Astrocyte of the spinal cord (primary cell): ENCODE data around the gene SRP9.

Experiments
- DNase-seq: peaks from one replicate; pipeline ENCODE4 v3.0.0; 2011; ENCODE audit warnings: low read depth, low spot score
- H3K4me3 ChIP-seq: 2 replicates; pipeline ENCODE4 v1.5.1; 2011; ENCODE audit warnings: low read depth, mild to moderate bottlenecking, low read length, moderate library complexity
- in situ Hi-C: cut with HindIII; loops from 2 replicates; pipeline ENCODE4 v1.10.0; 2017; ENCODE audit warnings: low sequenced_read_pairs
- TF ChIP-seq, protein P1 (sequence below): IDR thresholded peaks from 2 replicates; pipeline ENCODE4 v1.5.1; 2012; ENCODE audit warnings: low read depth, mild to moderate bottlenecking, low read length, inconsistent platforms

Gene SRP9, protein sequence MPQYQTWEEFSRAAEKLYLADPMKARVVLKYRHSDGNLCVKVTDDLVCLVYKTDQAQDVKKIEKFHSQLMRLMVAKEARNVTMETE

DNA sequence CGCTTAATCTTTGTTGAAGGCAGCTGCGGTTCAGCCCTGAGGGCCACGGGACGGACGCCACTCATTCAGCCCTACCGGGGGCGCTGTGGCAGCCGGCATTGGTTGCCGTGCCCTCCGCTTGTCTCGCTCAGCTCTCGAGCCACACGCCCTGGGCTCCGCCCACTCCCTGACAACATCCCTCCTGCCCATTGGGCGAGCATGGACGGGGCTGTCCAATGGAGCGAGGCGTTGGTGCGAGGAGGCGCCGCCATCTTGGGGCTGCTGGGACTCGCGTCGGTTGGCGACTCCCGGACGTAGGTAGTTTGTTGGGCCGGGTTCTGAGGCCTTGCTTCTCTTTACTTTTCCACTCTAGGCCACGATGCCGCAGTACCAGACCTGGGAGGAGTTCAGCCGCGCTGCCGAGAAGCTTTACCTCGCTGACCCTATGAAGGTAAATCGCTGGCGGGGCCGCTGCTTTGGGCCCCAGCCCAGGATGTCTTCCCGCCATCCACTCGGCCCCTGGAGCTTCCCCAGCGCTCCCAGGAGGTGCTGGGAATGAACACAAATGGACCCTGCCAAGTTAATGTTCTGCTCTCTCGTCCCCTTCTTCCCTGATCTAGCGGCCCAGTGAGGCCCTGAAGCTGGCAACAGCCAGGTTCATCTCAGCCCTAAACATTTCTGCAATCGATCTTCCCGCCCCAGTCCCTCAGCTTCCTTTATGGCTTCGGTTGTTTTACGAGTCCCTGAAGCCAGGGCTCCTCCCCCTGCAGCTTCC lies at the start of gene SRP9:
Gene SRP9 (plus strand): TSS at position 244 of the 754 bp plus-strand sequence. CDS start 115 bp downstream, at position 359.
- TF ChIP-seq, protein P1, sequence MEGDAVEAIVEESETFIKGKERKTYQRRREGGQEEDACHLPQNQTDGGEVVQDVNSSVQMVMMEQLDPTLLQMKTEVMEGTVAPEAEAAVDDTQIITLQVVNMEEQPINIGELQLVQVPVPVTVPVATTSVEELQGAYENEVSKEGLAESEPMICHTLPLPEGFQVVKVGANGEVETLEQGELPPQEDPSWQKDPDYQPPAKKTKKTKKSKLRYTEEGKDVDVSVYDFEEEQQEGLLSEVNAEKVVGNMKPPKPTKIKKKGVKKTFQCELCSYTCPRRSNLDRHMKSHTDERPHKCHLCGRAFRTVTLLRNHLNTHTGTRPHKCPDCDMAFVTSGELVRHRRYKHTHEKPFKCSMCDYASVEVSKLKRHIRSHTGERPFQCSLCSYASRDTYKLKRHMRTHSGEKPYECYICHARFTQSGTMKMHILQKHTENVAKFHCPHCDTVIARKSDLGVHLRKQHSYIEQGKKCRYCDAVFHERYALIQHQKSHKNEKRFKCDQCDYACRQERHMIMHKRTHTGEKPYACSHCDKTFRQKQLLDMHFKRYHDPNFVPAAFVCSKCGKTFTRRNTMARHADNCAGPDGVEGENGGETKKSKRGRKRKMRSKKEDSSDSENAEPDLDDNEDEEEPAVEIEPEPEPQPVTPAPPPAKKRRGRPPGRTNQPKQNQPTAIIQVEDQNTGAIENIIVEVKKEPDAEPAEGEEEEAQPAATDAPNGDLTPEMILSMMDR, result peak; percentile 89
- in situ Hi-C loops, result no loop called here
- DNase-seq, result peak; percentile 98
- H3K4me3 ChIP-seq, result peak within 1 kb of the TSS; percentile 68

DNA sequence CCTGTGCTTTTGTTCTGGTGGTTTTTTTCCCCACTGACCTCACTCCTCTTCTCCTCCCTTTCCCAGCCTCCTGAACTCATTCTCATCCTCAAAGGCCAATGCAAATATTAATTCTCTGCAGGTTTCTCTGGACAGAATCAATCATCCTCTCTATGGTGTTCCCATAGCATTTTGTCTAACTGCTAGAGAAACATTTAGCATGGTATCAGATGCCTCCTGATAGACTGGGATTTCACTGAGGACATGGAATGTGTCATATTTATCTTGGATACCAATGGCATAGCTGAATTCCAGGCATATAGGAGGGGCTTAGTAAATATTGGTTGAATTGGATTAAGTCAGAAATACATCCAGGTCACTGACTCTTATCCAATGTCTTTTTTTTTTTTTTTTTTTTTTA lies 46.1 kb upstream of the SRP9 start:
- TF ChIP-seq, protein P1, result no peak
- DNase-seq, result no peak
- in situ Hi-C loops, result no loop called here
- H3K4me3 ChIP-seq, result no peak overlapping the region

DNA sequence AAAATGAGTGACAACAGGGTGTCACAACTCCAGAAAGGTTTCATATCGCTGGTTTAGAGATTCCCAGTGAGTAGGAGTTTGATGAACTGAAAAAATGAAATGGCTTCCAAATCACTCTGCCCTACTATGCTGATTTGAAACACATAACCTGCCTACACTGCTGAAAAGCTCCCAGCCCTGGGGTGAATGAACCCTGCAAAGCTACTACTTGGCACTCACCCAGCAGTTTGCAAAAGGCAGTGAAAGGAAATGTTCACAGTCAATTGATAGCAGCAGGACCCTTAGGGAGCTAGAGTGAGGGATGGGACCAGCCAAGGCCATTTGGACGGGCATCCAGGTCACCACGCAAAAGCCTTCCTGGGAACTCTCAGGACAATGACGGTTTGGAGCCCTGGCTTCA lies 44.4 kb upstream of the SRP9 start:
- DNase-seq, result no peak
- TF ChIP-seq, protein P1, result no peak
- in situ Hi-C loops, result no loop called here
- no peak overlapping the region for H3K4me3 ChIP-seq

DNA sequence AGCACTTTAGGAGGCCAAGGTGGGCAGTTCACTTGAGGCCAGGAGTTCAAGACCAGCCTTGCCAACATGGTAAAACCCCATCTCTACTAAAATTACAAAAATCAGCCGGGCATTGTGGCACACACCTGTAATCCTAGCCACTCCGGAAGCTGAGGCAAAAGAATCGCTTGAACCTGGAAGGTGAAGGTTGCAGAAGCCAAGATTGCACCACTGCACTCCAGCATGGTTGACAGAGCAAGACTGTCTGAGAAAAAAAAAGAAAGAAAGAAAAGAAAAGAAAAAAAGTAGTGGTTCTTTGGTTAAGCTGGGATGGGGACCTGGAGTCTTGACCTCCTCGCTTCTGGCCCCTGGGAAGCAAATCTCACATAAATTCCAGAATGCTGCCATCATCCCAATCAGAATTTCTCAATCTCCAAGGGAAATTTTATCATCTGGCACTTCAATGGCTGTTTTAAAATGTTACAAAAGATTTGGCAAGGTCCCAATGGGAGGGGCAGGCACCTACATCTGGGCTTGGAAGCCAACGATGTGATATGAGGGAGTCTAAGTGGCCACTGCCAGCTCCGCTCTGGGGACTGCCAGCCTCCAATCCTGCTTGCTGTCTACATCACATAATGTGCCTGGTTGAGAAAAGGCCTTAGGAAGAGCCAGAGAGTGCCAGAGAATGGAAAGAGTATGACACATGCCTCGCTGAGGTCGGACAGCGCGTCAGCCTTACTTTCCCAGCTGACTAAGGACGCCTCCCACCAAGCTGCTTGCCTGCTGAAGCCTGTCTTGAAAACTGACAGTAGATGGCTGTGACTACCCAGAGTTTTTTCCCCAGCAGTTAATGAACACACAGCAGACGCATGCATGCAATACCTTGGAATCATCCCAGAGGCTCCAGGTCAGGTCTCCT lies 42.1 kb upstream of the SRP9 start:
- H3K4me3 ChIP-seq, result no peak overlapping the region

DNA sequence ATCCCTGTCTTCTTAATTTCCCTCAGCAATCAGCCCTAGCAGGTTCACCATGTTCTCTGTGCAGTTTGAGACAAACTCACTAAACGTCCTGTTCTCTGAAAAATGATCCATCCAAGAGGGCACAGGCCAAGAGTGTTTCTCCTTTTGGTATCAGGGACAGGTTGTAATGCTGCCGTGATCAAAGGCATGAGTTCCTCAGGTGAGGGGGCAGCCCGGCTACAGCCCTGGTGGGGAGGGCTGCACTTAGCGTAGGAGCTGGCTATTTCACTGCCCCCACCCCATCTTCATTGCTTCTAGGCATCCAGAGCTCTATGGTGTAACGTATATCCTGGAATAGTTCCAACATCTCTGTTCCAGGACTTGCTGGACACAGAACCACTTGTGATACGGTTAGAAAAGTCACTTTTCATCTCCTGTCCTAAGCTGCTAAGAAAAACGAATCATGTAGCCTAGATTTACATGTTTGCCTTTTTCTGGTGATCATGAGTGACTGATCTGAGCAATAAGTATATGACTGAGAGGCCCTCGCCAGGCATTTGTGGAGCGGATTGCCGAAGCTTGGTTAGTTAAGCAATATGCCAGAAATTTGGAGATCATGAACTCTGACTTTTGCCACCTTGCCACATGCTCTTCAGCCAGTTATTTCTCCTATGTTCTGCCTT lies 41.1 kb upstream of the SRP9 start:
- TF ChIP-seq, protein P1, result no peak
- DNase-seq, result no peak
- no peak overlapping the region for H3K4me3 ChIP-seq
- in situ Hi-C loops, result no loop called here

More for the DNA sequence above, 42.1 kb upstream of the SRP9 start:
- peak; percentile 97 for DNase-seq
- in situ Hi-C loops, result no loop called here
- TF ChIP-seq, protein P1, result peak; percentile 14

DNA sequence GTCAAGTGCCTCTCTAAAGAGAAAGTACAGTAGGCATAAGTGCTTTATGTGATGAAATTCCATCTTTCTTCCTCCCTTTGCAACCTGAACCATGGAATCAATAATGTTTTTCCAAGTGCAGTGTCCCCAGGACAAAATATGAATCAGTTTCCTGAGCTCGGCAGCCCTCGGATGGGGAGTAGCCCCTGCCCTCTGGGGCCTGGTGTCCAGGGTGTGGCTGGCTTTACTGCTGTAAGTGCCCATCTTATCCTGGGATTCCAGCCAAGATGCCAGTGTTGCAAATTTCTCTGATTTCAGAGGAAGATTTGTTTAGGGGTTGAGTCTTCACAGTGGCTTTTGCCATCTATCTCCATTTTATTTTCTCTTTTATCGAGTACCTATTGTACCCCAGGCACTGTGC lies 40.5 kb upstream of the SRP9 start:
- peak; percentile 12 for DNase-seq
- TF ChIP-seq, protein P1, result no peak
- no peak overlapping the region for H3K4me3 ChIP-seq
- in situ Hi-C loops, result no loop called here
